DOHH2 (cell line): ENCODE results near the gene SLC1A2.
A peak's percentile ranks its signal among the peaks of the same experiment; 100 is the strongest.

Experiments
- H3F3A ChIP-seq: fragments of 200-600 bp; sonication (generic), shearing (Covaris generic); 2 replicates; pipeline ENCODE4 v1.6.0; 2016; ENCODE audit warnings: antibody characterized with exemption, mild to moderate bottlenecking; ENCODE audit not compliant: control insufficient read depth, insufficient read depth
- H3K27ac ChIP-seq: fragments of 200-600 bp; sonication (generic); 2 replicates; pipeline ENCODE4 v1.5.1; 2014; ENCODE audit warnings: low read depth, mild to moderate bottlenecking, low read length, moderate library complexity
- H3K27me3 ChIP-seq: fragments of 200-600 bp; sonication (generic); 2 replicates; pipeline ENCODE4 v1.6.1; 2014; ENCODE audit warnings: mild to moderate bottlenecking, low read length, mixed read lengths; ENCODE audit not compliant: control insufficient read depth
- H3K36me3 ChIP-seq: fragments of 200-600 bp; sonication (generic); 2 replicates; pipeline ENCODE4 v1.6.1; 2014; ENCODE audit warnings: mild to moderate bottlenecking, low read length, moderate library complexity, mixed read lengths; ENCODE audit not compliant: control insufficient read depth
- H3K4me1 ChIP-seq: fragments of 200-600 bp; sonication (generic); 2 replicates; pipeline ENCODE4 v1.6.1; 2014; ENCODE audit warnings: mild to moderate bottlenecking, low read length, mixed read lengths; ENCODE audit not compliant: control insufficient read depth
- H3K4me2 ChIP-seq: fragments of 200-600 bp; sonication (generic); 2 replicates; pipeline ENCODE4 v1.6.0; 2014; ENCODE audit warnings: mild to moderate bottlenecking, low read length, moderate library complexity
- H3K4me3 ChIP-seq: fragments of 200-600 bp; sonication (generic); 2 replicates; pipeline ENCODE4 v1.5.1; 2014; ENCODE audit warnings: mild to moderate bottlenecking, low read length, mixed read lengths
- H3K79me2 ChIP-seq: fragments of 200-600 bp; sonication (generic); 2 replicates; pipeline ENCODE4 v1.6.1; 2014; ENCODE audit warnings: mild to moderate bottlenecking, low read length, mixed read lengths; ENCODE audit not compliant: control insufficient read depth
- H3K9me2 ChIP-seq: fragments of 200-600 bp; sonication (generic); replicated peaks from 2 replicates; pipeline ENCODE4 v1.6.1; 2014; ENCODE audit warnings: mild to moderate bottlenecking, low read length, mixed read lengths; ENCODE audit not compliant: control insufficient read depth
- H3K9me3 ChIP-seq: fragments of 200-600 bp; sonication (generic); 2 replicates; pipeline ENCODE4 v1.6.1; 2014; ENCODE audit warnings: antibody characterized with exemption, low read length, mixed read lengths; ENCODE audit not compliant: control insufficient read depth, insufficient read depth
- H4K20me1 ChIP-seq: fragments of 200-600 bp; sonication (generic); 2 replicates; pipeline ENCODE4 v1.6.0; 2014; ENCODE audit warnings: low read depth, mild to moderate bottlenecking, antibody characterized with exemption, low read length, moderate library complexity; ENCODE audit not compliant: control insufficient read depth, insufficient read depth
- CTCF ChIP-seq: fragments of 200-600 bp; sonication (generic); IDR thresholded peaks from one replicate; pipeline ENCODE4 v1.5.1; 2014; ENCODE audit warnings: antibody characterized with exemption, mild to moderate bottlenecking, low read depth, low read length; ENCODE audit not compliant: poor library complexity, severe bottlenecking
- EZH2phosphoT487 ChIP-seq: fragments of 200-600 bp; sonication (generic); IDR thresholded peaks from 2 replicates; pipeline ENCODE4 v1.6.1; 2017; ENCODE audit warnings: borderline replicate concordance, mild to moderate bottlenecking, antibody characterized with exemption, low read length, moderate library complexity, mixed read lengths

The SLC1A2 gene

GRCh38 chr11:35239471-35240075 is 179.8 kb downstream of the SLC1A2 start:
- Histone ChIP-seq H3K79me2 (no peaks in the 10 kb centered on the region), H3K36me3 (no peaks in the 10 kb centered on the region), H3K4me2 (no peak overlapping the region), H3K27ac (no peak overlapping the region), H3K4me1 (0 out of 2 replicates have a peak, but pooled peaks cover 4% of the 10 kb centered on the region), H3K4me3 (no peak overlapping the region), H3K9me2 (no peaks in the 10 kb centered on the region), H3K27me3 (peaks cover 12% of the 10 kb centered on the region), H3F3A (no peaks in the 10 kb centered on the region), H3K9me3 (no peaks in the 10 kb centered on the region), H4K20me1 (no peaks in the 10 kb centered on the region)
- TF ChIP-seq EZH2phosphoT487: no peak
- TF ChIP-seq CTCF: no peak

GRCh38 chr11:35238882-35239281 is 180.5 kb downstream of the SLC1A2 start:
- no peak overlapping the region for H3K4me3 ChIP-seq
- no peaks in the 10 kb centered on the region for H3K9me3 ChIP-seq
- H3K4me1 ChIP-seq: 0 out of 2 replicates have a peak, but pooled peaks cover 4% of the 10 kb centered on the region
- no peaks in the 10 kb centered on the region for H3K79me2 ChIP-seq
- no peak overlapping the region for H3K27ac ChIP-seq
- no peak for TF ChIP-seq EZH2phosphoT487
- TF ChIP-seq CTCF: no peak
- H3F3A ChIP-seq: no peaks in the 10 kb centered on the region
- no peak overlapping the region for H3K4me2 ChIP-seq
- H3K9me2 ChIP-seq: no peaks in the 10 kb centered on the region
- H4K20me1 ChIP-seq: no peaks in the 10 kb centered on the region
- no peaks in the 10 kb centered on the region for H3K36me3 ChIP-seq
- H3K27me3 ChIP-seq: peaks cover 12% of the 10 kb centered on the region

- no peaks in the 10 kb centered on the region for H3K36me3 ChIP-seq
- 0 out of 2 replicates have a peak, but pooled peaks cover 4% of the 10 kb centered on the region for H3K4me1 ChIP-seq
- H3K9me3 ChIP-seq: no peaks in the 10 kb centered on the region
- no peaks in the 10 kb centered on the region for H3K9me2 ChIP-seq
- no peak overlapping the region for H3K4me2 ChIP-seq
- no peak overlapping the region for H3K4me3 ChIP-seq
- H3K27me3 ChIP-seq: peaks cover 12% of the 10 kb centered on the region
- no peaks in the 10 kb centered on the region for H3F3A ChIP-seq
- H3K27ac ChIP-seq: no peak overlapping the region
- no peaks in the 10 kb centered on the region for H4K20me1 ChIP-seq
- peak; percentile 95 for TF ChIP-seq CTCF
- TF ChIP-seq EZH2phosphoT487: no peak
- H3K79me2 ChIP-seq: no peaks in the 10 kb centered on the region
Measured at GRCh38 chr11:35237860-35238715, 181.3 kb downstream of the SLC1A2 start.
